ENCODE measurements around the gene UBE2G2.

UBE2G2 gene

GRCh38 chr21:44845418-44846223, 44.0 kb upstream of the UBE2G2 start:
- H3K9ac ChIP-seq = no peak overlapping the region

GRCh38 chr21:44844256-44844655, 42.6 kb upstream of the UBE2G2 start:
- Histone ChIP-seq H2AFZ (no peak overlapping the region), H3K4me2 (ENCODE audit: low read length) (no peak overlapping the region), H3K9me3 (ENCODE audit: control insufficient read depth, low read length) (no peaks in the 10 kb centered on the region), H3K4me1 (no peaks in the 10 kb centered on the region), H3K36me3 (ENCODE audit: control insufficient read depth, insufficient read depth, low read length) (no peaks in the 10 kb centered on the region), H3K4me3 (ENCODE audit: low read depth, low read length) (no peak overlapping the region), H3K27ac (no peak overlapping the region), H3K79me2 (no peaks in the 10 kb centered on the region), H3K27me3 (ENCODE audit: control insufficient read depth, insufficient read depth, low read length) (no peaks in the 10 kb centered on the region), H3K9ac (no peak overlapping the region)
- no peak for TF ChIP-seq CTCF (IDR thresholded peaks at IDR 0.05)

More at GRCh38 chr21:44845418-44846223, 44.0 kb upstream of the UBE2G2 start:
- no peak overlapping the region for H2AFZ ChIP-seq
- no peaks in the 10 kb centered on the region for H3K27me3 ChIP-seq (ENCODE audit: control insufficient read depth, insufficient read depth, low read length)
- H3K79me2 ChIP-seq = no peaks in the 10 kb centered on the region
- H3K4me3 ChIP-seq (ENCODE audit: low read depth, low read length) = no peak overlapping the region
- H3K27ac ChIP-seq = no peak overlapping the region
- peak overlapping the region; percentile 50 for H3K4me2 ChIP-seq (ENCODE audit: low read length)
- H3K4me1 ChIP-seq = no peaks in the 10 kb centered on the region
- no peaks in the 10 kb centered on the region for H3K9me3 ChIP-seq (ENCODE audit: control insufficient read depth, low read length)
- no peaks in the 10 kb centered on the region for H3K36me3 ChIP-seq (ENCODE audit: control insufficient read depth, insufficient read depth, low read length)
- TF ChIP-seq CTCF (IDR thresholded peaks at IDR 0.05) = no peak

- Histone ChIP-seq H3K4me3 (ENCODE audit: low read depth, low read length) (no peak overlapping the region), H3K79me2 (no peaks in the 10 kb centered on the region), H3K36me3 (ENCODE audit: control insufficient read depth, insufficient read depth, low read length) (no peaks in the 10 kb centered on the region), H2AFZ (no peak overlapping the region), H3K4me2 (ENCODE audit: low read length) (no peak overlapping the region), H3K9me3 (ENCODE audit: control insufficient read depth, low read length) (no peaks in the 10 kb centered on the region), H3K27me3 (ENCODE audit: control insufficient read depth, insufficient read depth, low read length) (no peaks in the 10 kb centered on the region), H3K4me1 (no peaks in the 10 kb centered on the region), H3K9ac (no peak overlapping the region), H3K27ac (no peak overlapping the region)
- no peak for TF ChIP-seq CTCF (IDR thresholded peaks at IDR 0.05)
Observed at GRCh38 chr21:44842721-44843445, 41.3 kb upstream of the UBE2G2 start.

GRCh38 chr21:44842087-44842486, 40.5 kb upstream of the UBE2G2 start:
- no peak overlapping the region for H3K9ac ChIP-seq
- H3K4me2 ChIP-seq (ENCODE audit: low read length) = no peak overlapping the region
- H3K9me3 ChIP-seq (ENCODE audit: control insufficient read depth, low read length) = no peaks in the 10 kb centered on the region
- no peak overlapping the region for H3K27ac ChIP-seq
- H3K4me3 ChIP-seq (ENCODE audit: low read depth, low read length) = no peak overlapping the region
- H2AFZ ChIP-seq = no peak overlapping the region
- H3K27me3 ChIP-seq (ENCODE audit: control insufficient read depth, insufficient read depth, low read length) = no peaks in the 10 kb centered on the region
- TF ChIP-seq CTCF (IDR thresholded peaks at IDR 0.05) = no peak
- no peaks in the 10 kb centered on the region for H3K36me3 ChIP-seq (ENCODE audit: control insufficient read depth, insufficient read depth, low read length)
- no peaks in the 10 kb centered on the region for H3K79me2 ChIP-seq
- H3K4me1 ChIP-seq = no peaks in the 10 kb centered on the region
